DND-41 (cell line): ENCODE results near the gene APOLD1.

ENCODE experiments used
- CTCF ChIP-seq: IDR thresholded peaks from 2 replicates; pipeline ENCODE4 v1.5.1; 2012; ENCODE audit warnings: borderline replicate concordance, low read length, moderate library complexity, mild to moderate bottlenecking; ENCODE audit not compliant: poor library complexity, severe bottlenecking; ENCODE audit errors: extremely low read depth
- EZH2 ChIP-seq: IDR thresholded peaks from 3 replicates; pipeline ENCODE4 v1.6.1; 2012; ENCODE audit warnings: borderline replicate concordance, low read depth, mild to moderate bottlenecking, moderate library complexity, low read length, inconsistent platforms; ENCODE audit not compliant: severe bottlenecking

- TF ChIP-seq CTCF (no peak), EZH2 (no peak)
Measured at GRCh38 chr12:12744546-12745305, 40.7 kb upstream of the APOLD1 start.
